HL-60 (cell line): ENCODE results near the gene KLHL3.

Source experiments
- DNase-seq, 2 experiments: peaks; one replicate each; pipeline ENCODE4 v3.0.0-alpha.2; 2010 to 2020; ENCODE audit warnings: low read depth in 1 of 2, low spot score in 1 of 2
- H3K27ac ChIP-seq: fragments of 250-450 bp; sonication (Bioruptor Pico); replicated peaks from 2 replicates; pipeline ENCODE4 v1.5.1; 2020; ENCODE audit warnings: mild to moderate bottlenecking, moderate library complexity
- H3K27me3 ChIP-seq: fragments of 250-450 bp; sonication (Bioruptor Pico); 2 replicates; pipeline ENCODE4 v1.5.1; 2021; ENCODE audit warnings: mild to moderate bottlenecking, moderate library complexity; ENCODE audit not compliant: insufficient read depth, poor library complexity, severe bottlenecking
- H3K4me3 ChIP-seq: replicated peaks from 2 replicates; pipeline ENCODE4 v1.5.1; 2011; ENCODE audit warnings: mild to moderate bottlenecking, control low read depth, low read length; ENCODE audit not compliant: insufficient read depth
- GABPA ChIP-seq: IDR thresholded peaks from 2 replicates; pipeline ENCODE4 v1.6.1; 2012; ENCODE audit warnings: low read depth
- POLR2AphosphoS5 ChIP-seq: IDR thresholded peaks from 2 replicates; pipeline ENCODE4 v1.6.1; 2012; ENCODE audit warnings: low read depth
- SPI1 ChIP-seq: IDR thresholded peaks from 2 replicates; pipeline ENCODE4 v1.6.1; 2012; ENCODE audit warnings: low read depth, mild to moderate bottlenecking, borderline replicate concordance
- TF ChIP-seq, protein P1 (sequence below): IDR thresholded peaks from one replicate; pipeline ENCODE4 v1.5.1; 2011; ENCODE audit warnings: low read length, control low read depth, inconsistent platforms; ENCODE audit not compliant: insufficient read depth
- TF ChIP-seq, protein P2 (sequence below): IDR thresholded peaks from 2 replicates; pipeline ENCODE4 v1.6.1; 2012; ENCODE audit warnings: low read depth; ENCODE audit not compliant: insufficient replicate concordance

KLHL3 gene

DNA sequence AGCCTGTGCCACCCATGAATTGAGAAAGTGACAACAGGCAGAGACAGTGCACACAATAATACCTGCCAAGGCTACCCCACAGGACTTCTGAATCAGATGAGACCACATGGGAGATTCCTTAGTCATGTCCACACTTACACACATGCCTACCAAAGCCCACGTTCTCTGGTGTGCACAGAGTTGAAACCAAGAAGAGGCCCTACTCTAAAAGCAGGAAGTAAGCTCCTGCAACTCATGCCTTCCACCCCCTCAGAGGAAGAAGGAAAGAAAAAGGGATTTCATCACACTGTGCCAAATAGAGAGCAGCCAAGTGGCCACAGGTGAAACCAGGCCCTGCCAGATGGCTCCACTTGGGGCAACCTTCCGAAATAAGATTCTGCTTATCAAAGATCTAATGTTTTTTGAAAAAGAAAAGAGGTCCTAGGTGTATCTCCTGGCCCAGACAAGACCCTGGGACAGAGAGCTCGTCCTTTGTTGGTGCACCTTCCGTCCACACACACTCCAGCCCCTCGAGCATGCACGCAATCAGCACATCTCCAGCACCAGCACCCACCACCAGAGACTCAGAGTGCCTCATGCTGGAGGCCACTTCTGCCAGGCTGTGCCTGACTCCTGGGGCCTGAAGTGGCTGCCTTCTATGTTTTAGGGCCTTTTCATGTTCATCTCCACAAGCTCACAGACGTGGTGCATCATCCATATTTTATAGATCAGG, 122.2 kb downstream of the KLHL3 start:
- Histone ChIP-seq H3K27ac (no peak overlapping the region; the same call in 1 of the 2 replicates), H3K27me3 (no peaks in the 10 kb centered on the region), H3K4me3 (no peak overlapping the region)
- peak; percentile 44 to 69 for DNase-seq
- TF ChIP-seq GABPA, result no peak
- TF ChIP-seq, protein P1, sequence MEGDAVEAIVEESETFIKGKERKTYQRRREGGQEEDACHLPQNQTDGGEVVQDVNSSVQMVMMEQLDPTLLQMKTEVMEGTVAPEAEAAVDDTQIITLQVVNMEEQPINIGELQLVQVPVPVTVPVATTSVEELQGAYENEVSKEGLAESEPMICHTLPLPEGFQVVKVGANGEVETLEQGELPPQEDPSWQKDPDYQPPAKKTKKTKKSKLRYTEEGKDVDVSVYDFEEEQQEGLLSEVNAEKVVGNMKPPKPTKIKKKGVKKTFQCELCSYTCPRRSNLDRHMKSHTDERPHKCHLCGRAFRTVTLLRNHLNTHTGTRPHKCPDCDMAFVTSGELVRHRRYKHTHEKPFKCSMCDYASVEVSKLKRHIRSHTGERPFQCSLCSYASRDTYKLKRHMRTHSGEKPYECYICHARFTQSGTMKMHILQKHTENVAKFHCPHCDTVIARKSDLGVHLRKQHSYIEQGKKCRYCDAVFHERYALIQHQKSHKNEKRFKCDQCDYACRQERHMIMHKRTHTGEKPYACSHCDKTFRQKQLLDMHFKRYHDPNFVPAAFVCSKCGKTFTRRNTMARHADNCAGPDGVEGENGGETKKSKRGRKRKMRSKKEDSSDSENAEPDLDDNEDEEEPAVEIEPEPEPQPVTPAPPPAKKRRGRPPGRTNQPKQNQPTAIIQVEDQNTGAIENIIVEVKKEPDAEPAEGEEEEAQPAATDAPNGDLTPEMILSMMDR, result no peak
- TF ChIP-seq SPI1, result no peak
- TF ChIP-seq POLR2AphosphoS5, result no peak
- TF ChIP-seq, protein P2, sequence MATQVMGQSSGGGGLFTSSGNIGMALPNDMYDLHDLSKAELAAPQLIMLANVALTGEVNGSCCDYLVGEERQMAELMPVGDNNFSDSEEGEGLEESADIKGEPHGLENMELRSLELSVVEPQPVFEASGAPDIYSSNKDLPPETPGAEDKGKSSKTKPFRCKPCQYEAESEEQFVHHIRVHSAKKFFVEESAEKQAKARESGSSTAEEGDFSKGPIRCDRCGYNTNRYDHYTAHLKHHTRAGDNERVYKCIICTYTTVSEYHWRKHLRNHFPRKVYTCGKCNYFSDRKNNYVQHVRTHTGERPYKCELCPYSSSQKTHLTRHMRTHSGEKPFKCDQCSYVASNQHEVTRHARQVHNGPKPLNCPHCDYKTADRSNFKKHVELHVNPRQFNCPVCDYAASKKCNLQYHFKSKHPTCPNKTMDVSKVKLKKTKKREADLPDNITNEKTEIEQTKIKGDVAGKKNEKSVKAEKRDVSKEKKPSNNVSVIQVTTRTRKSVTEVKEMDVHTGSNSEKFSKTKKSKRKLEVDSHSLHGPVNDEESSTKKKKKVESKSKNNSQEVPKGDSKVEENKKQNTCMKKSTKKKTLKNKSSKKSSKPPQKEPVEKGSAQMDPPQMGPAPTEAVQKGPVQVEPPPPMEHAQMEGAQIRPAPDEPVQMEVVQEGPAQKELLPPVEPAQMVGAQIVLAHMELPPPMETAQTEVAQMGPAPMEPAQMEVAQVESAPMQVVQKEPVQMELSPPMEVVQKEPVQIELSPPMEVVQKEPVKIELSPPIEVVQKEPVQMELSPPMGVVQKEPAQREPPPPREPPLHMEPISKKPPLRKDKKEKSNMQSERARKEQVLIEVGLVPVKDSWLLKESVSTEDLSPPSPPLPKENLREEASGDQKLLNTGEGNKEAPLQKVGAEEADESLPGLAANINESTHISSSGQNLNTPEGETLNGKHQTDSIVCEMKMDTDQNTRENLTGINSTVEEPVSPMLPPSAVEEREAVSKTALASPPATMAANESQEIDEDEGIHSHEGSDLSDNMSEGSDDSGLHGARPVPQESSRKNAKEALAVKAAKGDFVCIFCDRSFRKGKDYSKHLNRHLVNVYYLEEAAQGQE, result no peak

DNA sequence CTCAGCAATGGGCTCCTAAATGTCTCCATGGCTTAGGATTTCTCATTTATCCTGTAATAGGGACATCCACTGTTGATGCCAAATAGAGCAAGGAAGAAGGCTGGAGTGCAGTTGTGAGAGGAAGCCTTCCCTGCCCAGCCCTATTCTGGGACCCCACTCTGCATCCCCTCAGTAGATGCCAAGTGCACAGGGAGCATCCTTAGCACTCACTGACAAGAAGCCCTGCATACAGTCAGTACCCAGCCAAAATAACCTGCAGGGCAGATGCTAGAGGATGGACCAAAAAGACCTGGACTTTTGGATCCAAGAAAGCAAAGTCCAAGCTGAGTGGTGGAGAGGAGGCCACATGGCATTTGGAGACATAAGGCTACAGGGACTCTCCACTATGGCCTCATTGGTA, 123.3 kb downstream of the KLHL3 start:
- TF ChIP-seq POLR2AphosphoS5 (no peak), SPI1 (no peak), GABPA (no peak)
- TF ChIP-seq, protein P2, result no peak
- TF ChIP-seq, protein P1, result no peak

DNA sequence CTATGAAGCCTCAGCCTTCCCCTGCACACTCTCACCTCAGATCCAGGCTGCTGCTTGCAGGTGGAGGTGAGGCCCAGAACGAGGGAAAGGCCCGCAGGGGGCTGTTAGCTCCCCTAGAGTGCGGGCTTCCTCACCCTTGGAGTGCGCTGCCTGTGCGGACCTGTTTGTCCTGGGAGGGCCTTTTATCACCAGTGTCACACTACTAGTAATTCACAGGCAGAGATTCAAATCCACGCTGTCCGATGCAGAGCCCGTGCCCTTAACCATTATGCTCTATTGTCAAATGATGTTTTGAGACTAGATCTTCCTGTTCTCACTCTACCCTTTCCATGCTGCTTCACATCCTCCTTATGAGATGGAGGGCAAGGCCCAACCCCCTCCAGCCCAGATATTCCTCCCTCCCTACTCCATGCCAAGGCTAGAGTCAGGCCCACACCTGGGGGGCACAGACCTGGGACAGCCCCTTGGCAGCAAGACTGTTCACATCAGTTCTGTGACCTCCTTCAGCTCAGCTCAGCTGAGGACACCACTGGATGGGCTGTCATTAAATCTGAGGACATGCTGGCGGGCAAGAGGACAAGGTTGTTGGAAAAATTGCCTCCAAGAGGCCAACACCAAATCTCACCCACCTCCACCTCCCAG, 124.0 kb downstream of the KLHL3 start:
- TF ChIP-seq, protein P1, result no peak
- no peak for TF ChIP-seq POLR2AphosphoS5
- TF ChIP-seq, protein P2, result no peak
- no peak for TF ChIP-seq GABPA
- TF ChIP-seq SPI1, result no peak
- no peak overlapping the region for H3K4me3 ChIP-seq
- no peak overlapping the region for H3K27ac ChIP-seq
- no peaks in the 10 kb centered on the region for H3K27me3 ChIP-seq
- no peak for DNase-seq

More for the DNA sequence above, 123.3 kb downstream of the KLHL3 start:
- no peak for DNase-seq
- Histone ChIP-seq H3K27me3 (no peaks in the 10 kb centered on the region), H3K27ac (no peak overlapping the region), H3K4me3 (no peak overlapping the region)
